GM19193 (cell line): ENCODE results near the gene CDK16.

Experiments used
- POLR2A ChIP-seq: IDR thresholded peaks from 4 replicates; pipeline ENCODE4 v1.6.1; 2011; ENCODE audit not compliant: insufficient read depth, insufficient read length; ENCODE audit errors: extremely low read depth

Gene CDK16

DNA sequence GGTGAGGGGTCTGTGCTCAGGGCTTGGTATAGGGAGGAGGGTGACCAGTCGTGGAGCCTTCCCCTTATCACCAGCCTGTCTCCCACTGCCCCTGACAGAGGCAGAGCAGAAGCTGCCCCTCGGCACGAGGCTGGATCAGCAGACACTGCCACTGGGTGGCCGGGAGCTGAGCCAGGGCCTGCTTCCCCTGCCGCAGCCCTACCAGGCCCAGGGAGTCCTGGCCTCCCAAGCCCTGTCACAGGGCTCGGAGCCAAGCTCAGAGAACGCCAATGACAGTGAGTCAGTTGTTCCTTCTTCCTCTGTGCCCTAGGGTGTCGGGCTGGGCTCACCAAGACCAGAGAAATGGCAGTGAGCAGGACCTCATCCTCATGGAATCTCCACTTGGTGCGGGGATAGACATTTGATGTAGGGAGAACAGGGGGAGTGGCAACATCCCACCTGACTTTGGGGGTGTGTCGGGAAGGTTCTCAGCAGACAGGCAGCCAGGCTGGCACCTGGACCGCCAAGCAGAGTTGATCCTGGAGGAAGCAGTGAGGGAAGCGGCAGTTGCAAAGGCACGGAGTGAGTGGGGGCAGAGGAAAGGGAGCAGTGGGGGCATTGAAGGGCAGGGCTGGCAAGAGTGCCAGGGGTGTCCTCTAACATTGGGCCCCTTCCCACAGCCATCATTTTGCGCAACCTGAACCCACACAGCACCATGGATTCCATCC lies 39.1 kb upstream of the CDK16 start:
- TF ChIP-seq POLR2A, result no peak

GRCh38 chrX:47179928-47180255 lies 38.6 kb upstream of the CDK16 start:
- TF ChIP-seq POLR2A, result no peak

- TF ChIP-seq POLR2A, result no peak
Measured at GRCh38 chrX:47180346-47180745, 38.1 kb upstream of the CDK16 start.

- no peak for TF ChIP-seq POLR2A
Measured at GRCh38 chrX:47181301-47181700, 37.2 kb upstream of the CDK16 start.

DNA sequence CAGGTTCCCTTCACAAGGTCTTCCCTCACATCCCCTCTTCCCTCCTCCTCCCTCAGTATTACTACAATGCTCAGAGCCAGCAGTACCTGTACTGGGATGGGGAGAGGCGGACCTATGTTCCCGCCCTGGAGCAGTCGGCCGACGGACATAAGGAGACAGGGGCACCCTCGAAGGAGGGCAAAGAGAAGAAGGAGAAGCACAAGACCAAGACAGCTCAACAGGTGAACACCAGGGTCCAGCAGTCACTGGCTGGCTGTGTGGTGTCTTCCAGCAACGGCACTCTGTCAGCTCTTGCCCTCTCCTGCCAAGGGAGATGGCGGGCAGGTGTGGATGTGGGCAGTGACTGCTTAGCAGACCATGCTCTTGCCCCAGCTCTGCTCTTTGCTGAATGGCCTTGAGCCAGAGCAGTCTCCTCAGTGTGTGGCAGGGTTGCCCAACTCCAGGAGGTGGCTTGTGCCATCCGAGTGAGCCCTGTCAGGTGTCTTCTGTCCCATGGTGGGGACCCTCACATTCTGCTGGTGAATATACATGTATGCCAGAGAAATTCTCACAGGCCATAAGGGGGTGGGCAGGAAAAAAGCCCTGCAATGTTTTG lies 36.3 kb upstream of the CDK16 start:
- TF ChIP-seq POLR2A, result no peak

DNA sequence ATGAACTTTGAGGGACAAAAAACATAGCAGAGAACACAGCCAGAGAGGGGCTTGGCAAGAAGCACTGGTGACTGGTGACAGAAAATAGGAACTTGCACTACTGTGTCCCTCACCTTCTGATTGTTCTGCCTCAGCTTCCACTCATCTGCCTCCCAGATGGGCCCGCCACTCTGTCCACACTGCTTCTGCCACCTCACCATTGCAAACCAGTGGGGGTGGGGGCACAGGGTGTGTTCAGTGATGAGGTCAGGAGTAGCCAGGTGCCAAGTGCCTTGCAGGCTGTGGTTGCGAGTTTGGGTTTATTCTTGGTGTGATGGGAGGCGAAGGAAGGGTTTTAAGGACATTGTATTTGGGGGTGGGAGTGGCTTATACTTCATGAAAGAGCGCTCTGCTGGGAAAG lies 34.0 kb upstream of the CDK16 start:
- no peak for TF ChIP-seq POLR2A

DNA sequence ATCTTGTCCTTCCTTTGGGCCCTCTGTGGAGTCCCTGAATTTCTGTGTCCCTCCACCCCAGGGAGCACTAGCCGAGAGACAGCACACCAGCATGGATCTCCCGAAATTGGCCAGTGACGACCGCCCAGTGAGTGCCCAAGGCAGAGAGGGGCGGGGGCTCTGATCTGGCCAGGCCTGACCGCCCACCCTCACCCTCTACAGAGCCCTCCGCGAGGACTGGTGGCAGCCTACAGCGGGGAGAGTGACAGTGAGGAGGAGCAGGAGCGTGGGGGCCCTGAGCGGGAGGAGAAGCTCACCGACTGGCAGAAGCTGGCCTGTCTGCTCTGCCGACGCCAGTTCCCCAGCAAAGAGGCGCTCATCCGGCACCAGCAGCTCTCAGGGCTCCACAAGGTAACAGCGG lies 33.2 kb upstream of the CDK16 start:
- TF ChIP-seq POLR2A, result no peak

DNA sequence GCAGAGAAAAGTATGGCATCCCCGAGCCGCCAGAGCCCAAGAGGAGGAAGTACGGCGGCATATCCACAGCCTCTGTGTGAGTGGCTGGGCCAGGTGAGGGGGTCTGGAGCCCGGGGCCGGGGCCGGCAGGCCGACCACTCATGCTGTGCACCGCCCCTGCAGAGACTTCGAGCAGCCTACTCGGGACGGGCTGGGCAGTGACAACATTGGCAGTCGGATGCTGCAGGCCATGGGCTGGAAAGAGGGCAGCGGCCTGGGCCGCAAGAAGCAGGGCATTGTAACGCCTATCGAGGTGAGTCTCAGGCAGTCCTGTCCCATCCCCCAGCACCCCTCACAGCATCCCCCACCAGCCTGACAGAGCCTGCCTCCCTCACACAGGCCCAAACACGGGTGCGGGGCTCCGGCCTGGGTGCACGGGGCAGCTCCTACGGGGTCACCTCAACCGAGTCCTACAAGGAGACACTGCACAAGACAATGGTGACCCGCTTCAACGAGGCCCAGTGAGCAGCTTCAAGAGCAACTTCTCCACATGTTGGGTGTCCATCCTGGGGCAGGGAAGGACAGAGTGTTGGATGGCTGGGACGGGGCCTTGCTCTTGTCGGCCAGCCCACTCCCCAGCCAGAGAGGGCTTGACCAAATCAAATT lies 32.3 kb upstream of the CDK16 start:
- no peak for TF ChIP-seq POLR2A

GRCh38 chrX:47187106-47187677 lies 31.3 kb upstream of the CDK16 start:
- TF ChIP-seq POLR2A, result no peak

DNA sequence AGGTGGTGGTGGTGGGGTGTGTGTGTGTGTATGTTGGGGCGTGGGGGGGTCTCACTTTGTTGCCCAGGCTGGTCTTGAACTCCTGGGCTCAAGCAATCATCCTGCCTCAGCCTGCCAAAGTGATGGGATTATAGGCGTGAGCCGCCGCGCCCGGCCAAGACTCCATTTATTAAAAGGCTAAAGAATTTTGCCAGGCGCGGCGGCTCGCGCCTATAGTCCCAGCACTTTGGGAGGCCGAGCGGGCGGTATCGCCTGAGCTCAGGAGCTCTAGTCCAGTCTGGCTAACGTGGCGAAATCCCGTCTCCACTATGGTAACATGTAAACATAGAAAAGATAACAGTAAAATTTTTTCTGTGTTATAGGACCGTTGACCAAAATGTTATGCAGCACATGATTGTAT lies 28.6 kb upstream of the CDK16 start:
- no peak for TF ChIP-seq POLR2A

- TF ChIP-seq POLR2A, result peak; percentile 87
Measured at GRCh38 chrX:47190445-47191269, 27.8 kb upstream of the CDK16 start.

DNA sequence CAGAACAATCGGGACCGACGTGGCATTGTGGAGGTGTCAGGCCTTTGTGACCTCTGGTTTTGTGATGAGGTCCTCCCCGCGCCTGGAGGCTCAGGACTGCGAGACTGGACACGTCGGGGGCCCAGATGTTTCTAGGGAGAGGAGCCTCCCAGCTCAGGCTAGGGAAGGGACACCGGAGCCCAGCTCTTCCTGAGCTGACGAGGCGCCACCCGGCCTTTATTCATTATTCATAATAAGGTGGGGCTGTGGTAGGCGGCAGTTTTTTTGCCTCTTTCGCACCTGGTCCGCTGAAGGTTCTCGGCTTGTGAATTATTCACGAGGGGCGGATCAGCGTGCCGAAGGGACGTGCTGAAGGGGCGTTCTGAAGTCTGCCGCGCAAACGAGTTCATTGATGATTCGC lies 27.1 kb upstream of the CDK16 start:
- TF ChIP-seq POLR2A, result no peak

DNA sequence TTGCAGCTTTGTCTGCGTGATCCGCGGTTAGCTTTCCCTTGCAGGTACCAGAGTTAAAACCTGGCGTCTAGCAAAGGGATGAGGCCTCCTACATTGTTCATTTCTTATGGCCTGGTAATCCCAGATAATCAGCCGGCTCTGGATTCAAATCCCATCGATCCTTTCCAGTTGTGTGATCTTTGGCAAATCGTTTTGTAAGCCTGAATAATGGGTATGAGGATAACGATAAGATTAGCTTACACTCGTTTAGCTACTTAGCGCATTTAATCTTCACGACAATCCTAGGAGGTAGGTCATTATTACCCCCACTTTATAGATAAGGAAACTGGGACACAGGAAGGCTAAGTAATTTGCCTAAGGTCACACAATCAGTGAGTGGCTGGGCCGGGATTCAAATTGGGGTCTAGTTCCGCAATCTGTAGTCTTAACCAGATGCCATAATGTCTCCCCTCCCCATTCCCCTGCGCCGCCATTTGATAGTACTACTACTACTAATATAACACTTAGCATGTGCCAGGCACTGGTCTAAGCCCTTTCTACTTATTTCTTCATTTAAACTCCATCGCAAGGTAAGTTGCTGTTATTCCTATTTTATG lies 26.6 kb upstream of the CDK16 start:
- TF ChIP-seq POLR2A, result no peak

- TF ChIP-seq POLR2A, result peak; percentile 93
Measured at GRCh38 chrX:47193475-47194193, 24.8 kb upstream of the CDK16 start, which contains the start of gene UBA1. Gene UBA1, plus strand, starts transcription at chrX:47193829. Its CDS starts 4,974 bp downstream, at chrX:47198803.
